ENCODE results near the gene BTBD7.
"Not testable (repeated sequence)": the region's sequence is repeated elsewhere in the genome, so short reads cannot be mapped to it uniquely, and the experiment has no call there.

The BTBD7 gene

GRCh38 chr14:93332853-93333630, at the start of gene BTBD7:
Gene BTBD7 (minus strand): TSS chr14:93333036. CDS start chr14:93296051, 36,985 bp downstream.
- peak; percentile 20; the same call in 1 of the 2 replicates for TF ChIP-seq CTCF (IDR thresholded peaks at IDR 0.05; ENCODE audit: control insufficient read depth, extremely low read depth, insufficient read depth)
- peak; percentile 74 for DNase-seq (ENCODE audit: low read depth)
- H3K4me3 ChIP-seq (ENCODE audit: low read depth, low read length), result peak within 1 kb of the TSS; percentile 59

DNA sequence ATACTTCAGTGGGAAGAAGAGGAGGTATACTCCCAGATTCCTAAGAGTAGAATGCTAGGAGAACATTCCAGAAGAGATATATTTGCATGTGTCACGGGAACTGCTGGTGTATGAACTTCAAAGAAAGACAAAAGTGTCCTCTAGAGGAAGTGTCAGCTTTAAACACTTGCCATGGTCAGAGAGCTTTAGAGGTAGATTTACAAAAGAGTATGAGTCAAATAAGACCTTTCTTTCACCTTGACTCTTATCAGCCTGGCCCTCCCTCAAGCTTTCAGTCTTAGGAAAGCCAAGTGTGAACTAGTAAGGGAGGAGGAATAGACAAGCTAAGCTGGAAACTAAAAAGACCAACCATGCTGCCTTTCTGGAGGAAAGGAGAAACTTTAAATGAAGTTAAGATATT, 48.8 kb upstream of the BTBD7 start:
- no peak overlapping the region for H3K4me3 ChIP-seq (ENCODE audit: low read depth, low read length)
- no peak for DNase-seq (ENCODE audit: low read depth)
- TF ChIP-seq CTCF (IDR thresholded peaks at IDR 0.05; ENCODE audit: control insufficient read depth, extremely low read depth, insufficient read depth), result no peak

GRCh38 chr14:93379831-93380230, 47.0 kb upstream of the BTBD7 start:
- TF ChIP-seq CTCF (IDR thresholded peaks at IDR 0.05; ENCODE audit: control insufficient read depth, extremely low read depth, insufficient read depth), result no peak
- DNase-seq (ENCODE audit: low read depth), result no peak
- no peak overlapping the region for H3K4me3 ChIP-seq (ENCODE audit: low read depth, low read length)

- no peak for DNase-seq (ENCODE audit: low read depth)
- H3K4me3 ChIP-seq (ENCODE audit: low read depth, low read length), result no peak overlapping the region
- TF ChIP-seq CTCF (IDR thresholded peaks at IDR 0.05; ENCODE audit: control insufficient read depth, extremely low read depth, insufficient read depth), result no peak
Measured at GRCh38 chr14:93375673-93376156, 42.9 kb upstream of the BTBD7 start.

GRCh38 chr14:93369713-93370266, 37.0 kb upstream of the BTBD7 start:
- no peak for DNase-seq (ENCODE audit: low read depth)
- TF ChIP-seq CTCF (IDR thresholded peaks at IDR 0.05; ENCODE audit: control insufficient read depth, extremely low read depth, insufficient read depth), result no peak
- H3K4me3 ChIP-seq (ENCODE audit: low read depth, low read length), result no peak overlapping the region

GRCh38 chr14:93368996-93369712, 36.3 kb upstream of the BTBD7 start:
- TF ChIP-seq CTCF (IDR thresholded peaks at IDR 0.05; ENCODE audit: control insufficient read depth, extremely low read depth, insufficient read depth), result no peak
- no peak for DNase-seq (ENCODE audit: low read depth)
- no peak overlapping the region for H3K4me3 ChIP-seq (ENCODE audit: low read depth, low read length)

GRCh38 chr14:93354873-93355272, 22.0 kb upstream of the BTBD7 start:
- not testable (repeated sequence) for H3K4me3 ChIP-seq (ENCODE audit: low read depth, low read length); DNase-seq (ENCODE audit: low read depth)

All from LNCaP clone FGC (cell line).